ENCODE data around the gene ADH6. TPM values are rescaled to one million over a fixed set of nuclear protein-coding genes. Genes with fewer than 3 reads are reported as not detected.

Gene ADH6
- total and polyA plus RNA-seq, 9 of the 15 experiments (the other 6 are each of a cell fraction or from before 2014, with no cell fraction given), result 0.13 TPM; not detected in 8

DNA sequence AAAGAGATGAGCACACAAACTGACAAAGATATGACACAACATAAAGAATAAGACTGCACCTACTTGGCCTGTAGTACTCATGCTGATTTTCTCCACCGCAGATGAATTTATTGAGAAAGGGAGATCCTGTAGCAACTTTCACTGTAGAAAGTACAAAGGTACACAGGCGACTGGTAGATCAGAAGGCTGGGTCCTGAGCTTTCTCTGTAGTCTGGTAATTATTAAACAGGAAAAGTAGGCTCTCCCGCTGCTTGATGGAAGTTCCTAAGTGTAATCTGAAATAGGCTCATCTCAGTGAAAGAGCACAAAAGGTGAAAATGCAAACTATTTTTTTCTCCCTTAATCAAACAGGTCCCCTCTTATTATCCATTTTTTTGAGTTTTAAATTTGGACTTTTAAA is at the start of gene ADH6 (continued):
- TF ChIP-seq, protein P1, sequence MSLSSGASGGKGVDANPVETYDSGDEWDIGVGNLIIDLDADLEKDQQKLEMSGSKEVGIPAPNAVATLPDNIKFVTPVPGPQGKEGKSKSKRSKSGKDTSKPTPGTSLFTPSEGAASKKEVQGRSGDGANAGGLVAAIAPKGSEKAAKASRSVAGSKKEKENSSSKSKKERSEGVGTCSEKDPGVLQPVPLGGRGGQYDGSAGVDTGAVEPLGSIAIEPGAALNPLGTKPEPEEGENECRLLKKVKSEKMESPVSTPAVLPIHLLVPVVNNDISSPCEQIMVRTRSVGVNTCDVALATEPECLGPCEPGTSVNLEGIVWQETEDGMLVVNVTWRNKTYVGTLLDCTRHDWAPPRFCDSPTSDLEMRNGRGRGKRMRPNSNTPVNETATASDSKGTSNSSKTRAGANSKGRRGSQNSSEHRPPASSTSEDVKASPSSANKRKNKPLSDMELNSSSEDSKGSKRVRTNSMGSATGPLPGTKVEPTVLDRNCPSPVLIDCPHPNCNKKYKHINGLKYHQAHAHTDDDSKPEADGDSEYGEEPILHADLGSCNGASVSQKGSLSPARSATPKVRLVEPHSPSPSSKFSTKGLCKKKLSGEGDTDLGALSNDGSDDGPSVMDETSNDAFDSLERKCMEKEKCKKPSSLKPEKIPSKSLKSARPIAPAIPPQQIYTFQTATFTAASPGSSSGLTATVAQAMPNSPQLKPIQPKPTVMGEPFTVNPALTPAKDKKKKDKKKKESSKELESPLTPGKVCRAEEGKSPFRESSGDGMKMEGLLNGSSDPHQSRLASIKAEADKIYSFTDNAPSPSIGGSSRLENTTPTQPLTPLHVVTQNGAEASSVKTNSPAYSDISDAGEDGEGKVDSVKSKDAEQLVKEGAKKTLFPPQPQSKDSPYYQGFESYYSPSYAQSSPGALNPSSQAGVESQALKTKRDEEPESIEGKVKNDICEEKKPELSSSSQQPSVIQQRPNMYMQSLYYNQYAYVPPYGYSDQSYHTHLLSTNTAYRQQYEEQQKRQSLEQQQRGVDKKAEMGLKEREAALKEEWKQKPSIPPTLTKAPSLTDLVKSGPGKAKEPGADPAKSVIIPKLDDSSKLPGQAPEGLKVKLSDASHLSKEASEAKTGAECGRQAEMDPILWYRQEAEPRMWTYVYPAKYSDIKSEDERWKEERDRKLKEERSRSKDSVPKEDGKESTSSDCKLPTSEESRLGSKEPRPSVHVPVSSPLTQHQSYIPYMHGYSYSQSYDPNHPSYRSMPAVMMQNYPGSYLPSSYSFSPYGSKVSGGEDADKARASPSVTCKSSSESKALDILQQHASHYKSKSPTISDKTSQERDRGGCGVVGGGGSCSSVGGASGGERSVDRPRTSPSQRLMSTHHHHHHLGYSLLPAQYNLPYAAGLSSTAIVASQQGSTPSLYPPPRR (CRISPR knock-in tag; IDR thresholded peaks at IDR 0.05; ENCODE audit: borderline replicate concordance), result no peak

DNA sequence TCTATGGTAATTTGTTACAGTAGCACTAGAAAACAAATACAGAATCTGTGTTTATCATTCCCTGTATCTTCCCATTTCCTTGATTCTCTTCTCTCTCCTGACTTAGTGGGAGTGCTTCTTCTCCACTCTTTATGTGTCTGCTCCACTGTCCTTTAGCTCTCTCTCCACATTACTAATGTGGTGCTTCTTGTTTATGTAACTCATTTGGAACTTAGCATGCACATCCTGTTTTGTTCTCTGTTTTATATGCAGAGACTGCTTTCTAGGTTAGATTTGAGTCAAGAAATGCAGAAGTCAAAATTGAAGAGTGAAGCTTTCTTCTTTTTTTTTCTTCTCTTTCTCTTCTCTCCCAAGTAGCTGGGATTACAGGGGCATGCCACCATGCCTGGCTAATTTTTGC is 45.9 kb upstream of the ADH6 start:
- Histone ChIP-seq H3K9me3 (replicated peaks; ENCODE audit: control insufficient read depth, insufficient read depth, low read depth, low read length) (no peaks in the 10 kb centered on the region), H2AFZ (ENCODE audit: low read depth, low read length) (no peak overlapping the region), H3K4me3 (no peak overlapping the region), H3K4me1 (replicated peaks in 1 of 2; ENCODE audit: control insufficient read depth in 2 of 2, insufficient read depth in 2 of 2, low read length in 2 of 2) (no peaks in the 10 kb centered on the region), H4K20me1 (replicated peaks; ENCODE audit: control insufficient read depth, insufficient read depth, low read length) (no peaks in the 10 kb centered on the region), H3K27ac (ENCODE audit: extremely low read depth, low read depth, low read length) (no peak overlapping the region), H3K4me2 (ENCODE audit: insufficient read depth, low read length) (no peak overlapping the region), H3K79me2 (ENCODE audit: control insufficient read depth, insufficient read depth, low read length) (no peaks in the 10 kb centered on the region), H3K9me1 (ENCODE audit: control insufficient read depth, insufficient read depth, low read length) (no peaks in the 10 kb centered on the region), H3K36me3 (ENCODE audit: control insufficient read depth, insufficient read depth, low read length) (no peaks in the 10 kb centered on the region), H3K9ac (ENCODE audit: insufficient read depth in 1 of 2, low read depth in 2 of 2, low read length in 2 of 2) (no peak overlapping the region), H3K27me3 (ENCODE audit: control insufficient read depth in 2 of 2, insufficient read depth in 2 of 2, low read length in 2 of 2) (no peaks in the 10 kb centered on the region)
- CTCF ChIA-PET (ENCODE audit: low intra/inter-chr PET ratio), result no interaction called here
- in situ Hi-C loops (cut with MboI) (no loop called here), intact Hi-C loops (cut with micrococcal nuclease) (no loop called here)
- BruUV-seq (replicated peaks), result no TSS peak
- no peak for ATAC-seq
- no peak for DNase-seq (ENCODE audit: extremely low read depth in 1 of 4, low spot score in 3 of 4)
- POLR2A ChIA-PET, result no interaction called here
- no peak for FAIRE-seq
- TF ChIP-seq, protein P2, sequence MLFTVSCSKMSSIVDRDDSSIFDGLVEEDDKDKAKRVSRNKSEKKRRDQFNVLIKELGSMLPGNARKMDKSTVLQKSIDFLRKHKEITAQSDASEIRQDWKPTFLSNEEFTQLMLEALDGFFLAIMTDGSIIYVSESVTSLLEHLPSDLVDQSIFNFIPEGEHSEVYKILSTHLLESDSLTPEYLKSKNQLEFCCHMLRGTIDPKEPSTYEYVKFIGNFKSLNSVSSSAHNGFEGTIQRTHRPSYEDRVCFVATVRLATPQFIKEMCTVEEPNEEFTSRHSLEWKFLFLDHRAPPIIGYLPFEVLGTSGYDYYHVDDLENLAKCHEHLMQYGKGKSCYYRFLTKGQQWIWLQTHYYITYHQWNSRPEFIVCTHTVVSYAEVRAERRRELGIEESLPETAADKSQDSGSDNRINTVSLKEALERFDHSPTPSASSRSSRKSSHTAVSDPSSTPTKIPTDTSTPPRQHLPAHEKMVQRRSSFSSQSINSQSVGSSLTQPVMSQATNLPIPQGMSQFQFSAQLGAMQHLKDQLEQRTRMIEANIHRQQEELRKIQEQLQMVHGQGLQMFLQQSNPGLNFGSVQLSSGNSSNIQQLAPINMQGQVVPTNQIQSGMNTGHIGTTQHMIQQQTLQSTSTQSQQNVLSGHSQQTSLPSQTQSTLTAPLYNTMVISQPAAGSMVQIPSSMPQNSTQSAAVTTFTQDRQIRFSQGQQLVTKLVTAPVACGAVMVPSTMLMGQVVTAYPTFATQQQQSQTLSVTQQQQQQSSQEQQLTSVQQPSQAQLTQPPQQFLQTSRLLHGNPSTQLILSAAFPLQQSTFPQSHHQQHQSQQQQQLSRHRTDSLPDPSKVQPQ (CRISPR knock-in tag; IDR thresholded peaks at IDR 0.05; ENCODE audit: borderline replicate concordance), result no peak
- TF ChIP-seq, protein P3, sequence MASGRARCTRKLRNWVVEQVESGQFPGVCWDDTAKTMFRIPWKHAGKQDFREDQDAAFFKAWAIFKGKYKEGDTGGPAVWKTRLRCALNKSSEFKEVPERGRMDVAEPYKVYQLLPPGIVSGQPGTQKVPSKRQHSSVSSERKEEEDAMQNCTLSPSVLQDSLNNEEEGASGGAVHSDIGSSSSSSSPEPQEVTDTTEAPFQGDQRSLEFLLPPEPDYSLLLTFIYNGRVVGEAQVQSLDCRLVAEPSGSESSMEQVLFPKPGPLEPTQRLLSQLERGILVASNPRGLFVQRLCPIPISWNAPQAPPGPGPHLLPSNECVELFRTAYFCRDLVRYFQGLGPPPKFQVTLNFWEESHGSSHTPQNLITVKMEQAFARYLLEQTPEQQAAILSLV (tag; IDR thresholded peaks at IDR 0.05), result no peak
- TF ChIP-seq, protein P4, sequence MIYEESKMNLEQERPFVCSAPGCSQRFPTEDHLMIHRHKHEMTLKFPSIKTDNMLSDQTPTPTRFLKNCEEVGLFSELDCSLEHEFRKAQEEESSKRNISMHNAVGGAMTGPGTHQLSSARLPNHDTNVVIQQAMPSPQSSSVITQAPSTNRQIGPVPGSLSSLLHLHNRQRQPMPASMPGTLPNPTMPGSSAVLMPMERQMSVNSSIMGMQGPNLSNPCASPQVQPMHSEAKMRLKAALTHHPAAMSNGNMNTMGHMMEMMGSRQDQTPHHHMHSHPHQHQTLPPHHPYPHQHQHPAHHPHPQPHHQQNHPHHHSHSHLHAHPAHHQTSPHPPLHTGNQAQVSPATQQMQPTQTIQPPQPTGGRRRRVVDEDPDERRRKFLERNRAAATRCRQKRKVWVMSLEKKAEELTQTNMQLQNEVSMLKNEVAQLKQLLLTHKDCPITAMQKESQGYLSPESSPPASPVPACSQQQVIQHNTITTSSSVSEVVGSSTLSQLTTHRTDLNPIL (CRISPR knock-in tag; IDR thresholded peaks at IDR 0.05), result no peak
- TF ChIP-seq ARID1B (IDR thresholded peaks at IDR 0.05) (no peak), SOX6 (IDR thresholded peaks at IDR 0.05) (no peak), ZNF707 (CRISPR knock-in tag; conservative IDR thresholded peaks at IDR 0.05) (no peak)
- TF ChIP-seq, protein P5, sequence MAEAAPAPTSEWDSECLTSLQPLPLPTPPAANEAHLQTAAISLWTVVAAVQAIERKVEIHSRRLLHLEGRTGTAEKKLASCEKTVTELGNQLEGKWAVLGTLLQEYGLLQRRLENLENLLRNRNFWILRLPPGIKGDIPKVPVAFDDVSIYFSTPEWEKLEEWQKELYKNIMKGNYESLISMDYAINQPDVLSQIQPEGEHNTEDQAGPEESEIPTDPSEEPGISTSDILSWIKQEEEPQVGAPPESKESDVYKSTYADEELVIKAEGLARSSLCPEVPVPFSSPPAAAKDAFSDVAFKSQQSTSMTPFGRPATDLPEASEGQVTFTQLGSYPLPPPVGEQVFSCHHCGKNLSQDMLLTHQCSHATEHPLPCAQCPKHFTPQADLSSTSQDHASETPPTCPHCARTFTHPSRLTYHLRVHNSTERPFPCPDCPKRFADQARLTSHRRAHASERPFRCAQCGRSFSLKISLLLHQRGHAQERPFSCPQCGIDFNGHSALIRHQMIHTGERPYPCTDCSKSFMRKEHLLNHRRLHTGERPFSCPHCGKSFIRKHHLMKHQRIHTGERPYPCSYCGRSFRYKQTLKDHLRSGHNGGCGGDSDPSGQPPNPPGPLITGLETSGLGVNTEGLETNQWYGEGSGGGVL (CRISPR knock-in tag; IDR thresholded peaks at IDR 0.05), result no peak

Data from K562 (cell line).